ENCODE data around the gene CCM2L.

Gene CCM2L

GRCh38 chr20:31990641-31991338 is 19.4 kb upstream of the CCM2L start:
- no peak for DNase-seq (ENCODE audit: low read depth)
- no peak for TF ChIP-seq CTCF (IDR thresholded peaks at IDR 0.05; ENCODE audit: low read length, missing control alignments)
- H3K4me3 ChIP-seq (replicated peaks; ENCODE audit: low read depth, low read length), result no peak overlapping the region

GRCh38 chr20:31991339-31991705 is 18.9 kb upstream of the CCM2L start:
- no peak for DNase-seq (ENCODE audit: low read depth)
- no peak overlapping the region for H3K4me3 ChIP-seq (replicated peaks; ENCODE audit: low read depth, low read length)
- no peak for TF ChIP-seq CTCF (IDR thresholded peaks at IDR 0.05; ENCODE audit: low read length, missing control alignments)

- no peak for DNase-seq (ENCODE audit: low read depth)
- no peak for TF ChIP-seq CTCF (IDR thresholded peaks at IDR 0.05; ENCODE audit: low read length, missing control alignments)
- no peak overlapping the region for H3K4me3 ChIP-seq (replicated peaks; ENCODE audit: low read depth, low read length)
Measured at GRCh38 chr20:31992086-31992485, 18.2 kb upstream of the CCM2L start.

- TF ChIP-seq CTCF (IDR thresholded peaks at IDR 0.05; ENCODE audit: low read length, missing control alignments), result no peak
- no peak for DNase-seq (ENCODE audit: low read depth)
- no peak overlapping the region for H3K4me3 ChIP-seq (replicated peaks; ENCODE audit: low read depth, low read length)
Measured at GRCh38 chr20:31996996-31997395, 13.2 kb upstream of the CCM2L start.

- TF ChIP-seq CTCF (IDR thresholded peaks at IDR 0.05; ENCODE audit: low read length, missing control alignments), result no peak
- no peak overlapping the region for H3K4me3 ChIP-seq (replicated peaks; ENCODE audit: low read depth, low read length)
- DNase-seq (ENCODE audit: low read depth), result no peak
Measured at GRCh38 chr20:31998246-31998645, 12.0 kb upstream of the CCM2L start.

- no peak for TF ChIP-seq CTCF (IDR thresholded peaks at IDR 0.05; ENCODE audit: low read length, missing control alignments)
- H3K4me3 ChIP-seq (replicated peaks; ENCODE audit: low read depth, low read length), result no peak overlapping the region
- DNase-seq (ENCODE audit: low read depth), result no peak
Measured at GRCh38 chr20:32003325-32003724, 6.9 kb upstream of the CCM2L start.

- DNase-seq (ENCODE audit: low read depth), result peak; percentile 33
- no peak for TF ChIP-seq CTCF (IDR thresholded peaks at IDR 0.05; ENCODE audit: low read length, missing control alignments)
- H3K4me3 ChIP-seq (replicated peaks; ENCODE audit: low read depth, low read length), result no peak overlapping the region
Measured at GRCh38 chr20:32004963-32005362, 5.3 kb upstream of the CCM2L start.
